Activated naive CD4-positive, alpha-beta T cell treated with anti-CD3 and anti-CD28 coated beads, Interleukin-2, amount 50 U/mL, for 72 hours (primary cell): ENCODE measurements around the gene BABAM2. TPM values are rescaled to one million over a fixed set of nuclear protein-coding genes. Genes with fewer than 3 reads are reported as not detected.

ENCODE experiments used
- ATAC-seq, 2 donors: fragments of 150-1000 bp; cut with Tn5 transposase; 2 replicates each; pipeline ENCODE4 v1.10.0; 2021; ENCODE audit warnings: mild to moderate bottlenecking in 2 of 2, moderate library complexity in 2 of 2
- DNase-seq, 2 donors: peaks; one replicate each; pipeline ENCODE4 v3.0.0; 2021 to 2022; ENCODE audit warnings: low spot score in 2 of 2
- H3K27ac Mint-ChIP-seq, 2 donors: one replicate each; pipeline ENCODE4 v1.8.0; 2022; ENCODE audit warnings: mild to moderate bottlenecking in 2 of 2, mixed read lengths in 2 of 2
- H3K36me3 Mint-ChIP-seq, 2 donors: one replicate each; pipeline ENCODE4 v1.8.0; 2022; ENCODE audit warnings: mixed read lengths in 2 of 2
- H3K9me3 Mint-ChIP-seq, 2 donors: one replicate each; pipeline ENCODE4 v1.8.0; 2022; ENCODE audit warnings: mixed read lengths in 2 of 2
- total RNA-seq, 2 donors: library from RNA; stranded (reverse); gene quantifications; one replicate each; pipeline ENCODE4 v1.2.3, GENCODE V29; 2022

BABAM2 gene
- total RNA-seq, 2 donors from 2014 or later = 45.2 to 59.8 TPM

DNA sequence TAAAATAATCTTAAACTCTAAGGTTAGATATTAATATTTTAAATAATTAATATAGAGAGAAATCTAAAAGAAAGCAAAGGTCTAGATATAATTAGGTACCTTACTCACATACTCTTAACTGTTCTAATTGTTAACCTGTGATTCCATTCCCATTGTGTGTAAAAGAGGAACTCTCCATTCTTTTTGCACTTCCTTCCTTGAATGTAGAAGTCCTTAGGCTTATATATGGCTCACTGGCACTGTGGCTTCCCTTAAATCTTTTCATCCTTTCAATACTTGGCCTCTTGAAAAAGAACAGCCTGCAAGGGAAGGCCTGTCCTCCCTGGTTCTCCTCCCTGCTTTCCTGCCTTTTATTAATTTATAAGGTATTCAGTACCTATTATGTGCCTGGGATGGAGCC lies 319.3 kb downstream of the BABAM2 start:
- no peak for ATAC-seq
- DNase-seq = no peak
- H3K9me3 Mint-ChIP-seq = no peaks in the 10 kb centered on the region
- no peak overlapping the region for H3K27ac Mint-ChIP-seq
- H3K36me3 Mint-ChIP-seq = no peaks in the 10 kb centered on the region

DNA sequence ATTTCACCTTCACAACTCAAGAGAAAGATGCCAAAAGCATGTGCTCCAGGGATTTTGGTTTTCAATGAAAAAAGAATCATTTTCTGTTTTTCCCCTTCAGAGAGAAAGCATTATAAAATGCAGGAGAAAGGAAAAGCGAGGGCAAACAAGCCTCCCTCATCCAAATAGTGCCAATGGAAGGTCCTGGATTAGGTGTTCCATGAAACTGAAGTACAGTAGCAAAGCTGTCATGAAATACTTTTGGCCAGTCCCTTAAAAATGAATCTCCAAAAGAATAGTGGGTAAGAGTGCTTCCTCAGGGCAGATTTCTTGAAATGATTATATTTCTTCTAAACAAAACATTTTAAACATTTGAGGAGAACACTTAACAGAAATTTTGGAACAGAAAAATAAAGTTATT lies 320.0 kb downstream of the BABAM2 start:
- Mint-ChIP-seq H3K36me3 (no peaks in the 10 kb centered on the region), H3K9me3 (no peaks in the 10 kb centered on the region), H3K27ac (no peak overlapping the region)
- ATAC-seq (no peak), DNase-seq (no peak)

GRCh38 chr2:28216331-28216730 lies 325.8 kb downstream of the BABAM2 start:
- ATAC-seq = no peak

GRCh38 chr2:28217042-28217740 lies 326.7 kb downstream of the BABAM2 start:
- Mint-ChIP-seq H3K27ac (no peak overlapping the region), H3K36me3 (no peaks in the 10 kb centered on the region), H3K9me3 (no peaks in the 10 kb centered on the region)
- ATAC-seq (no peak), DNase-seq (no peak)

More at GRCh38 chr2:28216331-28216730, 325.8 kb downstream of the BABAM2 start:
- H3K9me3 Mint-ChIP-seq = no peaks in the 10 kb centered on the region
- DNase-seq = no peak
- no peaks in the 10 kb centered on the region for H3K36me3 Mint-ChIP-seq
- H3K27ac Mint-ChIP-seq = no peak overlapping the region

GRCh38 chr2:28219138-28219537 lies 328.6 kb downstream of the BABAM2 start:
- ATAC-seq = no peak
- no peaks in the 10 kb centered on the region for H3K9me3 Mint-ChIP-seq
- no peak overlapping the region for H3K27ac Mint-ChIP-seq
- DNase-seq = no peak
- H3K36me3 Mint-ChIP-seq = no peaks in the 10 kb centered on the region

DNA sequence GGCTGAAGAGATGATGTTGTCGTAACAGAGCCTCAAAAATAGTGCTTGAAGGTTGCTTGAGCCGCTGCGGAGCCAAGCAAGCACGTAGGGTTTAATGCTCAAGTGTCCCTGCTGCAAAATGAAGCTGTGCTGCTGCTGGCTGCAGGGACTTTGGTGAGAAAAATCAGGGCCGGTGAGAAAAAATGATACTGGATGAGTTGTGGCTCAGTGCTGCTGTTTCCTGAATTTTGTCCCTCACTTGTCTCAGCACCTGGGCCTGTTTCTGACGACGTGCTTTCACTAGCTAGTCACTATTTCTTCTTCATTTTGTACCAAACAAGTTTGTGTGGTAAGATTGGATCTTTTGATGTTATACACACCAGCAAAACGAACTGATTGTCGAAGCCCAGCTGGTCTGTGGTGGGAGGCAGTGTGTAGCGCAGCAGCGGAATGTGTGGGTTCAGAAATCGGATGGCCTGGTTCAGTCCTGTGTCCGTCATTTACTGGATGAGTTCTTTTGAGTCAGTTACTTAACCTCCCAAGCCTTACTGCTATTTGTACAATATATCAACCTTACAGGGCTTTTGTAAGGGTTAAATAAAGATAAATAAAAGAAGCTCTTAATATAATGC lies 329.3 kb downstream of the BABAM2 start:
- peak in 1 of 2 donors; percentile 60 for ATAC-seq
- Mint-ChIP-seq H3K27ac (no peak overlapping the region), H3K9me3 (no peaks in the 10 kb centered on the region), H3K36me3 (no peaks in the 10 kb centered on the region)
- DNase-seq = no peak

DNA sequence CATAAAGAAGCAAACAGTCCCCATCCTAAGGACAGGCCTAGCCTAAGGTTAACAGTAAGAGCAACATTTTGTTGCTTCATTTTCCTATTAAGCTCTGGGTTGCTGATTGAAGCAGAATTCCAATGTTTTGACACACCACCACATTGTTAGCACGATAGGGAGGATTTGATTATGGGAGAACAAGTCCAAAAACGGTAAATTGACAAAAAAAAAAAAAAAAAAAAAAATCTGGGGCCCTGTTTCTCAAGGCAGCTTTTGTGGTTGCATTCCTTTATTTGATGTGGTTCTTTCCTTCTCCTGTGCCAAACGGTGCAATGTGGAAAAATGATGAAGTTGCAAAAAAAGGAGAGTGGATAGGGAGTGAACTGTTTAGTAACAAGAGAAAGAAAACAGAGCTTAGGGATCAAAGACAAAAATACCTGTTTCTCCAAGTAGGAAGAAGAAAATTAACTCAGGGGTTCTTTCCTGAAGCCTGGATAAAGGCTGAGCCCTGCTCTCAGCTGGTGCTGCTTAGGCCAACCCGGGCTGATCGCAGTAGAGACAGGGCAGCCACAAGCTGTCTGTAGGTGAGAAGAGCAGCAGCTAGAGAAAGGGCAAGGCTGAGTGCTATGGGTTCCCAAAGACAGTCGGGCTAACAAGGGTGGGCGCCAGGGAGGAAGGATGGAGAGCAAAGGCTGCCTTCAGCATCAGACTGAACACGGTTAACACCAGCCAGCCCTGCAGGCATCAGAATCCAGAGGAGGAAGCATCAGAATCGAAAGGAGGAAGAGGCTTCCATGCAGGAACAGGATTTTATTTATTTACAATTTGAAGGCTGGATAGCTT lies 334.3 kb downstream of the BABAM2 start:
- DNase-seq (no peak), ATAC-seq (no peak)
- no peaks in the 10 kb centered on the region for H3K36me3 Mint-ChIP-seq
- H3K27ac Mint-ChIP-seq = peak overlapping the region in 1 of 2 donors; percentile 25
- H3K9me3 Mint-ChIP-seq = no peaks in the 10 kb centered on the region

DNA sequence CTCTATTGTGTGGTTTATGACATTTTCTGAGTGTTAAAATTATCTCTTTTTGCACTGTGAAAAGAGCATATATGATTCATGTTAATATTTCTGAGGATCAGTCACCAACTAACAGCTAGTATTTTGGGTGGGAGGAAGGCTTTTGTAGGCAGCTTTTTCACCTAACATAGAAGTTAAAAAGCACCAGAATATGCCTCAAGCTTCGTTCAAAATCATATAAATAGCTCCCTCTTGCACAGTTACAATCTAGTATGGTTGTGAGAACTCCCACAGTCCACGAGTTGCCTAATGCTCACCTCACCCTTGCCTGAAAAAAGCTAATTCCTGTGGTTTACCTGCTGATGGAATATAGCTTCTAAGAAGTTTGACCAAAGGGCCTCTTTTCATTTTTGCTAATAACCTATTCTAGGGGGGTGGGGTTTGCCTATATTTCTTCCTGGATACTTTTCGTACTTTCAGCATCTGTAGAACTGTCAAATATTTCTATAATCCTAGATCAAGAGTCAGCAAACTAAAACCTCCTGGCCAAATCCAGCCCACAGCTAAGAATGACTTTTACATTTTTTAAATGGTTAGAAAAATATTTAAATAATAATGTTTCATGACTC lies 335.0 kb downstream of the BABAM2 start:
- no peak for ATAC-seq
- H3K27ac Mint-ChIP-seq = no peak overlapping the region

GRCh38 chr2:28226558-28226957 lies 336.0 kb downstream of the BABAM2 start:
- DNase-seq (no peak), ATAC-seq (no peak)
- no peaks in the 10 kb centered on the region for H3K9me3 Mint-ChIP-seq
- peak overlapping the region; percentile 11 to 37 for H3K27ac Mint-ChIP-seq
- H3K36me3 Mint-ChIP-seq = no peaks in the 10 kb centered on the region

More for the DNA sequence above, 335.0 kb downstream of the BABAM2 start:
- DNase-seq = no peak
- Mint-ChIP-seq H3K36me3 (no peaks in the 10 kb centered on the region), H3K9me3 (no peaks in the 10 kb centered on the region)

- Mint-ChIP-seq H3K36me3 (no peaks in the 10 kb centered on the region), H3K9me3 (no peaks in the 10 kb centered on the region), H3K27ac (no peak overlapping the region)
- ATAC-seq (peak in 1 of 2 donors; percentile 30), DNase-seq (no peak)
Measured at GRCh38 chr2:28227498-28227897, 337.0 kb downstream of the BABAM2 start.

GRCh38 chr2:28228434-28228995 lies 338.0 kb downstream of the BABAM2 start:
- Mint-ChIP-seq H3K36me3 (no peaks in the 10 kb centered on the region), H3K27ac (no peak overlapping the region), H3K9me3 (no peaks in the 10 kb centered on the region)
- DNase-seq (no peak), ATAC-seq (no peak)

DNA sequence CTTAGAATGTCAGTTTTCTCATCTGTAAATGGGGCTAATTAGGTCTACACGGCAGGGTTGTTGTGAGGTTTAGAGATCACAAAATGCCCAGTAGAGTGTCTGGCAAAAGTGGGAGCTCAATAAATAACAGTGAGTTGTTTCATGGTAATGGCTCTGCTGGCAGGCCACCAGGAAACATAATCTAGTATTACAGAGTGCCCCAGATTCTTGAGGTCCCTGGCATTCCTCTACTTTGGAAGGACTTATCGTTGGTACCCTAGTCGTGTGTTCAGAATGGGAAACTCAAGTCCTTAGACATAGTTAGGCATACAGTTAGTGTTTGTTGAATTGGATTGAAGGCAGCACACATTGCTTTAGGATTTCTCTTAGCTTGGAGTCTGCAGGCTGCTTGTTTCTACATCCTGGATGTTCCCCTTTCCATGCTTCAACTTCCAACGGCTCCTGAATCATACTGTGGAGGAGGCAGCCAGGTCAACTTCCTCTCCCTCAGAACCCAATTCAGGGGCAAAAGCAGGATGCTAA lies 340.6 kb downstream of the BABAM2 start:
- no peak for ATAC-seq
- Mint-ChIP-seq H3K27ac (no peak overlapping the region), H3K36me3 (no peaks in the 10 kb centered on the region), H3K9me3 (no peaks in the 10 kb centered on the region)
- DNase-seq = no peak

GRCh38 chr2:28232295-28232694 lies 341.8 kb downstream of the BABAM2 start:
- no peaks in the 10 kb centered on the region for H3K36me3 Mint-ChIP-seq
- no peak for ATAC-seq
- no peak for DNase-seq
- no peak overlapping the region for H3K27ac Mint-ChIP-seq
- H3K9me3 Mint-ChIP-seq = no peaks in the 10 kb centered on the region

- Mint-ChIP-seq H3K9me3 (no peaks in the 10 kb centered on the region), H3K27ac (peak overlapping the region in 1 of 2 donors; percentile 10), H3K36me3 (no peaks in the 10 kb centered on the region)
- ATAC-seq (no peak), DNase-seq (no peak)
Measured at GRCh38 chr2:28233164-28233676, 342.7 kb downstream of the BABAM2 start.

DNA sequence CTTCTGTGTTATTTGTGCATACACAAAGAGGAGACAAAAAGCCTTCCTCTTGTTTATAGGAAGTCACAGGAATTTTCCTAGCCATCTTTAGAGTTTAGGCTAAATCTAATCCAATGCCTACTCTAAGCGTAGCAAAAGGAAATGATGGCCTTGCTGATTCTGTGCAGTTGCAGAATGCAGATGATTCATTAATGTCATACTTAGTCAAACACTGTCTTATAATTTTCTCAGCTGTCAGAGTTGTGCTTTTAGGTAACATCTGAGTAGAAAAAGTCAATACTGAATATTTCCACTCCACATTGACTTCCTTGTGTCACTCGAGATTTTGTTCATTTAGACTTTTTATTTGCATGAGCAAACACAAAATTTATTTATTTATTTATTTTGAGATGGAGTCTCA lies 344.3 kb downstream of the BABAM2 start:
- DNase-seq (no peak), ATAC-seq (no peak)
- Mint-ChIP-seq H3K36me3 (no peaks in the 10 kb centered on the region), H3K27ac (no peak overlapping the region), H3K9me3 (no peaks in the 10 kb centered on the region)

DNA sequence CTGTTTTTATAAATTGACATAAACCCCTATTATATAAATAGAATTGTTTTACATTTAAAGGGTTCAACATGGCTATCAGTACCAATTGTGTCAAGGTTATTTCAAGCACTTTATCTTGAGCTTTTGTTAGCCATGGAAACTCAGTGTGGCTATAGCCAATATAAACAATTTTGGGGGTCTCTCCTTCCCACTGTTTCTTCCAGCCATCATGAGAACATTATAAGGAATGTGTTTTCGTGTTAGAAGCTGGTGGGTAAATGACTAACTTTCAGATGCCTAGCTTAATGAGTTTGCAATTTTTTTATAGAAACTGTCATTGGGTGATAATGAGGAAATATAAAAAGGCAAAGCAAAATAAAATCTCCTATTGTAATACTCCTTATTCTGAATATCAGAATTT lies 348.7 kb downstream of the BABAM2 start:
- DNase-seq (no peak), ATAC-seq (no peak)
- H3K36me3 Mint-ChIP-seq = peaks cover 4 to 8% of the 10 kb centered on the region in 2 donors
- no peaks in the 10 kb centered on the region for H3K9me3 Mint-ChIP-seq
- no peak overlapping the region for H3K27ac Mint-ChIP-seq
